ENCODE results near the gene ANXA5. TPM values are rescaled to one million over a fixed set of nuclear protein-coding genes. Genes with fewer than 3 reads are reported as not detected.
"Not testable (repeated sequence)": the region's sequence is repeated elsewhere in the genome, so short reads cannot be mapped to it uniquely, and the experiment has no call there.

The ANXA5 gene
- total RNA-seq, 6 donors from 2014 or later: 156 to 446 (median 301) TPM

GRCh38 chr4:121734571-121734970 lies 37.8 kb upstream of the ANXA5 start:
- DNase-seq: no peak
- Histone ChIP-seq H3K36me3 (no peaks in the 10 kb centered on the region), H3K27me3 (no peaks in the 10 kb centered on the region), H3K4me1 (no peaks in the 10 kb centered on the region), H3K27ac (no peak overlapping the region), H3K9me3 (no peaks in the 10 kb centered on the region), H3K4me3 (no peak overlapping the region)
- ATAC-seq (ENCODE audit: low FRiP score in 2 of 2): no peak
- 90 to 94% methylated on average over 1 of the region's 1 CpG for WGBS, 2 donors
- TF ChIP-seq POLR2AphosphoS5 (IDR thresholded peaks at IDR 0.05): no peak
- TF ChIP-seq CTCF (IDR thresholded peaks at IDR 0.05): no peak
- no peak for TF ChIP-seq EP300 (IDR thresholded peaks at IDR 0.05)

- Histone ChIP-seq H3K36me3 (no peaks in the 10 kb centered on the region), H3K4me1 (no peaks in the 10 kb centered on the region), H3K4me3 (no peak overlapping the region), H3K9me3 (no peaks in the 10 kb centered on the region), H3K27me3 (no peaks in the 10 kb centered on the region), H3K27ac (no peak overlapping the region)
- DNase-seq: no peak
- 67 to 81% methylated on average over 1 of the region's 1 CpG for WGBS, 2 donors
- ATAC-seq (ENCODE audit: low FRiP score in 2 of 2): no peak
- TF ChIP-seq CTCF (IDR thresholded peaks at IDR 0.05): no peak
- TF ChIP-seq EP300 (IDR thresholded peaks at IDR 0.05): no peak
- no peak for TF ChIP-seq POLR2AphosphoS5 (IDR thresholded peaks at IDR 0.05)
- TF ChIP-seq POLR2A (IDR thresholded peaks at IDR 0.05): no peak
These were observed 37.2 kb upstream of the ANXA5 start for GRCh38 chr4:121733942-121734341.

GRCh38 chr4:121729753-121730152 lies 33.0 kb upstream of the ANXA5 start:
- H3K36me3 ChIP-seq; ATAC-seq (ENCODE audit: low FRiP score in 2 of 2); H3K4me1 ChIP-seq; H3K27ac ChIP-seq; H3K27me3 ChIP-seq; H3K9me3 ChIP-seq; DNase-seq; H3K4me3 ChIP-seq: not testable (repeated sequence)
- WGBS, 2 donors: 89 to 98% methylated on average over 2 of the region's 2 CpGs

- WGBS, 2 donors: 59 to 76% methylated on average over 3 of the region's 3 CpGs
- no peak for ATAC-seq (ENCODE audit: low FRiP score in 2 of 2)
- H3K4me3 ChIP-seq: no peak overlapping the region
- DNase-seq: no peak
- no peak for TF ChIP-seq POLR2AphosphoS5 (IDR thresholded peaks at IDR 0.05)
- no peaks in the 10 kb centered on the region for H3K4me1 ChIP-seq
- H3K9me3 ChIP-seq: no peaks in the 10 kb centered on the region
- H3K27ac ChIP-seq: no peak overlapping the region
- no peaks in the 10 kb centered on the region for H3K27me3 ChIP-seq
- no peaks in the 10 kb centered on the region for H3K36me3 ChIP-seq
These were observed 32.0 kb upstream of the ANXA5 start for GRCh38 chr4:121728798-121729226.

GRCh38 chr4:121728066-121728465 lies 31.3 kb upstream of the ANXA5 start:
- H3K9me3 ChIP-seq: no peaks in the 10 kb centered on the region
- no peak for ATAC-seq (ENCODE audit: low FRiP score in 2 of 2)
- no peak for DNase-seq
- H3K4me3 ChIP-seq: no peak overlapping the region
- TF ChIP-seq EP300 (IDR thresholded peaks at IDR 0.05): no peak
- TF ChIP-seq POLR2AphosphoS5 (IDR thresholded peaks at IDR 0.05): no peak
- H3K36me3 ChIP-seq: no peaks in the 10 kb centered on the region
- no peaks in the 10 kb centered on the region for H3K4me1 ChIP-seq
- H3K27me3 ChIP-seq: no peaks in the 10 kb centered on the region
- no peak overlapping the region for H3K27ac ChIP-seq
- WGBS, 2 donors: 89 to 93% methylated on average over 4 of the region's 4 CpGs

GRCh38 chr4:121726642-121727268 lies 30.0 kb upstream of the ANXA5 start:
- WGBS, 2 donors: 32 to 45% methylated on average over 3 of the region's 3 CpGs
- DNase-seq (no peak), ATAC-seq (ENCODE audit: low FRiP score in 2 of 2) (peak; percentile 78 to 92)
- Histone ChIP-seq H3K4me3 (no peak overlapping the region), H3K9me3 (no peaks in the 10 kb centered on the region), H3K27me3 (no peaks in the 10 kb centered on the region), H3K4me1 (no peaks in the 10 kb centered on the region), H3K36me3 (no peaks in the 10 kb centered on the region), H3K27ac (no peak overlapping the region)
- TF ChIP-seq CTCF (IDR thresholded peaks at IDR 0.05) (peak; percentile 57 to 76 (median 66)), EP300 (IDR thresholded peaks at IDR 0.05) (no peak), POLR2AphosphoS5 (IDR thresholded peaks at IDR 0.05) (no peak)
